Vagina (tissue), 2 donors: ENCODE results near the gene POLR2I. TPM values are rescaled to one million over a fixed set of nuclear protein-coding genes. Genes with fewer than 3 reads are reported as not detected.

ENCODE experiments used
- DNase-seq, 2 donors: peaks; one replicate each; pipeline ENCODE4 v3.0.0-alpha.2; 2017; ENCODE audit errors: extremely low spot score in 2 of 2
- H3K27ac ChIP-seq: fragments of 200-600 bp; sonication (generic); one replicate; pipeline ENCODE4 v1.5.1; 2019
- H3K27me3 ChIP-seq: fragments of 200-600 bp; sonication (generic); one replicate; pipeline ENCODE4 v1.5.1; 2019
- H3K36me3 ChIP-seq, 2 donors: fragments of 200-600 bp; sonication (generic); one replicate each; pipeline ENCODE4 v1.5.1; 2017 to 2019
- H3K4me1 ChIP-seq: fragments of 200-600 bp; sonication (generic); one replicate; pipeline ENCODE4 v1.5.1; 2019
- H3K4me3 ChIP-seq, 2 donors: fragments of 200-600 bp; sonication (generic); 1 replicate in 1 of 2; 2 replicates in 1 of 2; pipeline ENCODE4 v1.5.1; 2016 to 2019
- H3K9me3 ChIP-seq: fragments of 200-600 bp; sonication (generic); one replicate; pipeline ENCODE4 v1.5.1; 2019
- POLR2A ChIP-seq, 2 donors: fragments of 450-650 bp; IDR thresholded peaks; one replicate each; pipeline ENCODE4 v1.6.1; 2017; ENCODE audit warnings: antibody characterized with exemption in 2 of 2, mild to moderate bottlenecking in 2 of 2, moderate library complexity in 2 of 2
- POLR2AphosphoS5 ChIP-seq, 2 donors: sonication (generic); formaldehyde crosslinking; IDR thresholded peaks; one replicate each; pipeline ENCODE4 v1.9.0; 2017; ENCODE audit warnings: antibody characterized with exemption in 2 of 2, mild to moderate bottlenecking in 2 of 2, low read depth in 1 of 2; ENCODE audit not compliant: insufficient read depth in 1 of 2
- intact Hi-C: fragments of 100-400 bp; cut with DNase I; formaldehyde crosslinking; loops from one replicate; pipeline ENCODE4 v1.15.1; 2023
- total RNA-seq: library from RNA; depleted of rRNA; stranded (reverse); fragments of >200 nt; gene quantifications from one replicate; pipeline ENCODE4 v1.2.3, GENCODE V29; 2016
- TF ChIP-seq, protein P1 (sequence below), 3 experiments: fragments of 450-650 bp in 2 of 3; fragments of 200-600 bp in 1 of 3; sonication (generic) in 1 of 3; IDR thresholded peaks; one replicate each; pipeline ENCODE4 v1.5.1; 2017 to 2019; ENCODE audit warnings: antibody characterized with exemption in 3 of 3, mild to moderate bottlenecking in 2 of 3, moderate library complexity in 2 of 3

Gene POLR2I
- total RNA-seq, 1 donor from 2014 or later: 108 TPM

DNA sequence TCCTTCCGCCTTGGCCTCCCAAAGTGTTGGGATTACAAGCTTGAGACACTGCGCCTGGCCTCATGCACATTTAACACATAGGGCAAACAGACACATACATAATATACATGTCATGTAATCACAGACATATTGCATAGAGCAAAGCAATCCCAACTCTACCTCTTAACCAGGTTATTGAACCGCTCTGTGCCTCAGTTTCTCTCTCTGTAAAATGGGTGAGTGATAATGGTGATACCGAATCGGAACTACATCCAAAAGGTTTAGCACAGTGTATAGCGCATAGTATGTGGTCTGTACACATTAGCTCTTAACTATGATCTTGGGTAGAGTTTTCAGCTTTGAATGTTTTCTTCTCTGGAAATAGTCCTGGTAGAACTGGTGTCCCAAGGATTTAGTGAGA is 29.9 kb upstream of the POLR2I start:
- peaks cover 0 to 68% of the 10 kb centered on the region in 2 donors for H3K36me3 ChIP-seq
- intact Hi-C loops: loop anchor here (10.0 kb wide), 1 partner anchor 1470 kb away; the partner anchor contains the start of genes SCGB2B2 and ZNF302

DNA sequence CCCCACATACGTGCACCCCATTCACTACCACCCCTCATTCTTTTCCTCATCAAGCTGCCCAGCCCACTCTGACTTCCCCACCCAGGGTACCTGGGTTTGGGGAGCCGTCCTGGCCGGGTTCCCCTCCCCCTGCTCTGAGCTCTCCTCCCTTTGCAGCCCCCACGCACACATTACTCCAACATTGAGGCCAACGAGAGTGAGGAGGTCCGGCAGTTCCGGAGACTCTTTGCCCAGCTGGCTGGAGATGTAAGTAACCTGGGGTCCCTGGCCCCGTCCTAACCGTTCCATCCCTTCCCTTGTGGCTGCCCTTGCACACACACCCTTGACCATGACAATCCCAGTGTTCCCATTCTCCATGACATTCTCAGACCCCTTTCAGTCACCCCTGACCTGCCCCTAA is 27.8 kb upstream of the POLR2I start:
- no peak overlapping the region for H3K4me3 ChIP-seq
- DNase-seq: no peak
- no peaks in the 10 kb centered on the region for H3K27me3 ChIP-seq
- H3K4me1 ChIP-seq: peaks cover 26% of the 10 kb centered on the region
- H3K9me3 ChIP-seq: no peaks in the 10 kb centered on the region
- intact Hi-C loops: loop anchor here (10.0 kb wide), 1 partner anchor 1468 kb away; the partner anchor contains the start of genes SCGB2B2 and ZNF302
- H3K27ac ChIP-seq: no peak overlapping the region
- TF ChIP-seq, protein P1, sequence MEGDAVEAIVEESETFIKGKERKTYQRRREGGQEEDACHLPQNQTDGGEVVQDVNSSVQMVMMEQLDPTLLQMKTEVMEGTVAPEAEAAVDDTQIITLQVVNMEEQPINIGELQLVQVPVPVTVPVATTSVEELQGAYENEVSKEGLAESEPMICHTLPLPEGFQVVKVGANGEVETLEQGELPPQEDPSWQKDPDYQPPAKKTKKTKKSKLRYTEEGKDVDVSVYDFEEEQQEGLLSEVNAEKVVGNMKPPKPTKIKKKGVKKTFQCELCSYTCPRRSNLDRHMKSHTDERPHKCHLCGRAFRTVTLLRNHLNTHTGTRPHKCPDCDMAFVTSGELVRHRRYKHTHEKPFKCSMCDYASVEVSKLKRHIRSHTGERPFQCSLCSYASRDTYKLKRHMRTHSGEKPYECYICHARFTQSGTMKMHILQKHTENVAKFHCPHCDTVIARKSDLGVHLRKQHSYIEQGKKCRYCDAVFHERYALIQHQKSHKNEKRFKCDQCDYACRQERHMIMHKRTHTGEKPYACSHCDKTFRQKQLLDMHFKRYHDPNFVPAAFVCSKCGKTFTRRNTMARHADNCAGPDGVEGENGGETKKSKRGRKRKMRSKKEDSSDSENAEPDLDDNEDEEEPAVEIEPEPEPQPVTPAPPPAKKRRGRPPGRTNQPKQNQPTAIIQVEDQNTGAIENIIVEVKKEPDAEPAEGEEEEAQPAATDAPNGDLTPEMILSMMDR (IDR thresholded peaks at IDR 0.05): no peak
- no peak for TF ChIP-seq POLR2AphosphoS5 (IDR thresholded peaks at IDR 0.05; ENCODE audit: insufficient read depth in 1 of 2, low read depth in 1 of 2)
- TF ChIP-seq POLR2A (IDR thresholded peaks at IDR 0.05): no peak
- H3K36me3 ChIP-seq: peaks cover 0 to 48% of the 10 kb centered on the region in 2 donors

More for the DNA sequence above, 29.9 kb upstream of the POLR2I start:
- no peaks in the 10 kb centered on the region for H3K27me3 ChIP-seq
- TF ChIP-seq, protein P1 (IDR thresholded peaks at IDR 0.05): no peak
- TF ChIP-seq POLR2AphosphoS5 (IDR thresholded peaks at IDR 0.05; ENCODE audit: insufficient read depth in 1 of 2, low read depth in 1 of 2): no peak
- TF ChIP-seq POLR2A (IDR thresholded peaks at IDR 0.05): no peak
- H3K4me3 ChIP-seq: no peak overlapping the region
- no peaks in the 10 kb centered on the region for H3K9me3 ChIP-seq
- DNase-seq: no peak
- no peak overlapping the region for H3K27ac ChIP-seq
- peaks cover 17% of the 10 kb centered on the region for H3K4me1 ChIP-seq

DNA sequence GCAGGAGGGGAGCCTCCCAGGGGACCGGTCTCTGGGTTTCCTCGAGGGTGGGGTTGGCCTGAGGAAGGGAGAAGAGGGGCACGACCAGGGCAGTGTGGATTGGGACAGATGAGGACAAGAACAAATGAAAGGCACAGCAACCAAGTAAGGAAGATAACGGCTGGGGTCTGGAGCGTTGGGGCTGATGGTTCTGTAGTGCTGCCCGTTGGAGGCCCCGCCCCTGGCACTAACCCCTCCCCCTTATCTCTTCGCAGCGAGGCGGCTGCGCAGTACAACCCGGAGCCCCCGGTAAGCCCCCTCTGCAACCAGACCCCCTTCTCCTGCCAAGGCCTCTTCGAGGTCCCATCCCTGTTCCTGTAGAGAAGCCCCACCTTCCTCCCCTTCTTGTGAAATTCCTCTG is 27.4 kb upstream of the POLR2I start:
- TF ChIP-seq POLR2A (IDR thresholded peaks at IDR 0.05) (no peak), POLR2AphosphoS5 (IDR thresholded peaks at IDR 0.05; ENCODE audit: insufficient read depth in 1 of 2, low read depth in 1 of 2) (no peak)
- TF ChIP-seq, protein P1 (IDR thresholded peaks at IDR 0.05): no peak
- DNase-seq: no peak
- intact Hi-C loops: loop anchor here (10.0 kb wide), 1 partner anchor 1467 kb away; the partner anchor contains the start of genes SCGB2B2 and ZNF302
- H3K27ac ChIP-seq: peak overlapping the region; percentile 98
- no peaks in the 10 kb centered on the region for H3K27me3 ChIP-seq
- H3K9me3 ChIP-seq: no peaks in the 10 kb centered on the region
- no peak overlapping the region for H3K4me3 ChIP-seq
- peaks cover 31% of the 10 kb centered on the region for H3K4me1 ChIP-seq
- H3K36me3 ChIP-seq: peaks cover 0 to 44% of the 10 kb centered on the region in 2 donors

DNA sequence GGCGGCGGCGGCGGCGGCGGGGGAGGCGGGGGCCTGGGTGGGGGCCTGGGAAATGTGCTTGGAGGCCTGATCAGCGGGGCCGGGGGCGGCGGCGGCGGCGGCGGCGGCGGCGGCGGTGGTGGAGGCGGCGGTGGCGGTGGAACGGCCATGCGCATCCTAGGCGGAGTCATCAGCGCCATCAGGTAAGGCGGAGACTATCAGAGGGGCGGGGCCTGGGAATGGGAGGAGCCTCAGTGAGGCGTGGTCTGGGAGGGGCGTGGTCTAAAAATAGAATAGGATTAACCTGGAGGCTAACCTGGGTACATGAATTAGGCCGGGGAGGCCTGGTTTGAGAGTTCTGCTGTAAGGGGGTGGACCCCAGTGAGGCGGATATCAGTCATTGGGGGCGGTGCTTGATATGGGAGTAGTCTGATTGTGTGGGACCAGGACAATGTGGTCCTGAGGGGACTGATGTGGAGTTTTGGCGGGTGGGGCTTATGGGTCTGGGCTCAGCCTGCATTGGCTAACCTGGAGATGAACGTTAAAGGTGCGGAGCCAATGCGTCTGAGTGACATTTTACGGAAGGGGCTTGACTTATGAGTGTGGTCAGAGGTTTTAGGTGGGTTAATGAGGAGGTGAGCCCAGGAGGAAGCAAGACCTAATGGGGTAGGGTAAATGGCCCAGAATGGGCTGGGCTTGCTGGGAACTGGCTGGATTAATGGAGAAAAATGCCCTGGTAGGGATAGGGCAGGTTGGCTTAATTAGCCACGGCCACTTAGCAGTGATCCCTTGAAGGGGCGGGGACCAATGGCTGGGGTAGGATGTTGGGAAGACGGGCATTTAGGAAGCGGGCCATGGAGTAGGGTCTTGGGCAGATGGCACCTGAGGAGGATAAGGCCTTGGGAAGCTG is 26.6 kb upstream of the POLR2I start:
- peaks cover 34% of the 10 kb centered on the region for H3K4me1 ChIP-seq
- H3K36me3 ChIP-seq: peaks cover 0 to 36% of the 10 kb centered on the region in 2 donors
- H3K27me3 ChIP-seq: no peaks in the 10 kb centered on the region
- peak overlapping the region; percentile 82 to 88 for H3K4me3 ChIP-seq
- H3K27ac ChIP-seq: peak overlapping the region; percentile 98
- no peaks in the 10 kb centered on the region for H3K9me3 ChIP-seq
- TF ChIP-seq, protein P1 (IDR thresholded peaks at IDR 0.05): no peak
- TF ChIP-seq POLR2A (IDR thresholded peaks at IDR 0.05): peak in 1 of 2 donors; percentile 73
- peak in 1 of 2 donors; percentile 45 for TF ChIP-seq POLR2AphosphoS5 (IDR thresholded peaks at IDR 0.05; ENCODE audit: insufficient read depth in 1 of 2, low read depth in 1 of 2)
- peak in 1 of 2 donors; percentile 94 for DNase-seq
- intact Hi-C loops: loop anchor here (10.0 kb wide), 1 partner anchor 1466 kb away; the partner anchor contains the start of genes SCGB2B2 and ZNF302
